AG10803 (cell line): ENCODE measurements around the gene HSPA12A.

ENCODE experiments used
- DNase-seq: peaks from one replicate; pipeline ENCODE4 v3.0.0; 2010; ENCODE audit warnings: low read depth
- H3K4me3 ChIP-seq: 2 replicates; pipeline ENCODE4 v1.5.1; 2011; ENCODE audit warnings: mild to moderate bottlenecking, low read length, control low read depth
- CTCF ChIP-seq: conservative IDR thresholded peaks from 2 replicates; pipeline ENCODE4 v1.5.1; 2011; ENCODE audit warnings: mild to moderate bottlenecking, low read length, control low read depth, inconsistent platforms

Gene HSPA12A

GRCh38 chr10:116667484-116667883 lies 74.9 kb downstream of the HSPA12A start:
- TF ChIP-seq CTCF: no peak
- no peak for DNase-seq
- no peak overlapping the region for H3K4me3 ChIP-seq

- peak; percentile 62 for DNase-seq
- TF ChIP-seq CTCF: no peak
- peak overlapping the region; percentile 34 for H3K4me3 ChIP-seq
These were observed 76.7 kb downstream of the HSPA12A start for GRCh38 chr10:116665541-116666125.

DNA sequence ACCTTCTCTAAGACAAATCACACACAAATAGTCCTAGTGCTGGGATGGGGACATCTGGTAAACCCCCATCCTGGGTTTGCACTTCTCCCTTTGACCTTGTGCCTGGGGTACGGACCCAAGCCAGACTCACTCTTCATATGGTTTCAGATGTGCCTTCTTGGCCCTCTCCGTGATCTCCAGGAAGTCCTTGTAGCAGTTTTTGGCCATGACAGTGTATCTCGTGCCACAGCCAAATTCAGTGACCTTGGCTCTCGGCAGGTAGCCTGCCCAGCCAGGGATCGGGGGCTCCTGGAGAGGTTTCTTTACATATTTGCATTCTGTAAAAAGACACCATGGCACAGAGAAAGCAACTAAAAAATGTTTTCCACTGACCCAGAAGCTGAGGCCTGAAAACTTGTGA lies 77.7 kb downstream of the HSPA12A start:
- no peak for DNase-seq
- TF ChIP-seq CTCF: no peak
- H3K4me3 ChIP-seq: no peak overlapping the region

DNA sequence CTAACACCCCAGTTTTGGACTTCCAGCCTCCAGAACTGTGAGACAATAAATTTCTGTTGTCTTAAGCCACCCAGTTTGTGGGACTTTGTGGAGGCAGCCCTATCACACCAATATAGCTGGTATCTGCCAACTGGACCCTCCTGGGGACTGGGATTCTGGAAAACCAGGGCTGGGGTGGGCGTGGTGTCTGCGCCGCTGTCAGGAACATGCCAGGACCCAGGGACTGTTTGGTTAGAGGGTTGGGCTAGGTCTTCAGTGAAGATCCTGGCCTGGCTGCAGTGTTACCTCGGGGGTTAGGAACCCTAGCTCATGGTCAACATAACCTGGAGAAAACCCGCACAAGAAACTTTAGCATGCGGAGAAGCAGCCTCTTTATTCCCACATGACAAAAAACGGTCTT lies 79.0 kb downstream of the HSPA12A start:
- H3K4me3 ChIP-seq: no peak overlapping the region
- no peak for DNase-seq
- no peak for TF ChIP-seq CTCF

DNA sequence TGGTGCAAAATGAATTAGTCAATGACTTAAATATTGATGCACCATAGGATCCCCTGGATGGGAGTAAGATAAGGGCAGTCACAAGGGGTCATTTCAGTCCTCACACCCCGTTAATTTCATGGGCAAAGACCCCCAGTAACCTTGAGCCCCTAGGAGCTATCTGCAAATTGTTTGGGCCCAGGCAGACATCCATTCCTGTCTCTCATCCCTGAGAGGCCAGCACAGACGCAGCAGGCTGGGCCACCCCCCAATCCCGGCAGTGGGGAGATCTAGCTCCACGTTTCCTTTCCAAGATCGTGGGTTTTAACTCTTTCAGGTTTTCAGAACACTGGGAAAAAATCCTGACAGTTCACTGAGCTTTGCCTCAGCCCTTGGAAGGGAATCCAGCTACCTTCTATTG lies 81.5 kb downstream of the HSPA12A start:
- no peak for TF ChIP-seq CTCF
- DNase-seq: no peak
- no peak overlapping the region for H3K4me3 ChIP-seq

DNA sequence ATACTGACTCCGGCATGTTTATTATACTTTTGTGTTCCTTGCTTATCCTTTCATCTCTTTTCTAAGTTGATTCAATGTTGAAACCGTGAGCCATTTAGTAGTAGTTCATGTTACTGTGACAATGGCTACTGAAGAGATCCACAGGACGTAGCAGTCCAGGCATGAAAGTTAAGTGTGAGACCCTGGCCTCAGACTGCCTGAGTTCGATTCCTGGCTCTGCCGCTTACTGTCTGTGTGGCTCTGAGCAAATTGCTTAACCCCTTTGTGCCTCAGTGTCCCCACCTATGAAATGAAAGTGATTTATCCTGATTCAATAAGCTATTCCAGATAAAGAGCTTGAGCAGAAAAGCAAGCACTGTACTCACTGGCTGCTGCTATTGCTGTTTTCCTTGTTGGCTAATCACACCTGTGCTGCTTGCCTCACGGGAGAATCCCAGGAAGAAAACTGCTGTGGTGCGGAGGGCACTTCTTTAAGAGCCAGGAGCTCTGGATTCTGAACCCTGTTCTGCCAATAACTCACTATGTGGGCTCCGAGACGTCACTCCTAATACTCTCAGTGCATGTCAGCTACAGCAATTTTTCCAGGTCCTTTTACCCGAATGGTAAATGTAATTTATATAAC lies 83.2 kb downstream of the HSPA12A start:
- no peak for DNase-seq
- no peak for TF ChIP-seq CTCF
- no peak overlapping the region for H3K4me3 ChIP-seq

- no peak for DNase-seq
- no peak for TF ChIP-seq CTCF
- no peak overlapping the region for H3K4me3 ChIP-seq
These were observed 84.4 kb downstream of the HSPA12A start for GRCh38 chr10:116657863-116658551.
